SK-N-SH (cell line): Measurements from ENCODE around the gene TREM2. TPM values are rescaled to one million over a fixed set of nuclear protein-coding genes. Genes with fewer than 3 reads are reported as not detected.

Experiments used
- CTCF ChIA-PET: fragments of 300-600, 350-600 bp; formaldehyde crosslinking; extraction: SDS; loops from one replicate; lab custom pipeline; 2021; lab: Yijun Ruan, JAX
- POLR2A ChIA-PET: fragments of 350-600 bp; sonication (Branson Sonifier 250); formaldehyde crosslinking; extraction: SDS; loops from one replicate; lab custom pipeline; 2020; ENCODE audit warnings: antibody characterized with exemption, inconsistent platforms; lab: Yijun Ruan, JAX
- DNase-seq: peaks from one replicate; pipeline ENCODE4 v3.0.0; 2012
- H2AFZ ChIP-seq: fragments of 200-600 bp; sonication (generic); 2 replicates; pipeline ENCODE4 v1.8.1; 2016; ENCODE audit warnings: antibody characterized with exemption, mild to moderate bottlenecking, low read depth
- H3F3A ChIP-seq: fragments of 200-600 bp; sonication (generic); replicated peaks from 2 replicates; pipeline ENCODE3; 2016; ENCODE audit warnings: antibody characterized with exemption, mild to moderate bottlenecking; ENCODE audit not compliant: insufficient read depth
- H3K27ac ChIP-seq, 2 experiments: fragments of 200-500 bp in 1 of 2; fragments of 200-600 bp in 1 of 2; sonication (Bioruptor generic) in 1 of 2; sonication (generic), shearing (Covaris generic) in 1 of 2; 2 replicates each; pipeline versions ENCODE4 v1.5.1 to v1.6.1; 2014 to 2016; ENCODE audit warnings: low read depth in 2 of 2, inconsistent platforms in 1 of 2, low read length in 1 of 2, mild to moderate bottlenecking in 1 of 2, mixed read lengths in 1 of 2
- H3K27me3 ChIP-seq: fragments of 200-600 bp; sonication (generic), shearing (Covaris generic); 2 replicates; pipeline ENCODE4 v1.6.1; 2016; ENCODE audit warnings: mixed run types; ENCODE audit not compliant: insufficient read depth
- H3K36me3 ChIP-seq, 2 experiments: fragments of 200-500 bp in 1 of 2; fragments of 200-600 bp in 1 of 2; sonication (Bioruptor generic) in 1 of 2; sonication (generic) in 1 of 2; replicated peaks in 1 of 2; 2 replicates each; pipeline versions ENCODE3 to v1.5.1; 2014 to 2016; ENCODE audit warnings: low read length in 1 of 2, mild to moderate bottlenecking in 1 of 2; ENCODE audit not compliant: insufficient read depth in 2 of 2, control insufficient read depth in 1 of 2
- H3K4me1 ChIP-seq, 2 experiments: fragments of 200-500 bp in 1 of 2; fragments of 200-600 bp in 1 of 2; sonication (Bioruptor generic) in 1 of 2; sonication (generic), shearing (Covaris generic) in 1 of 2; 2 replicates each; pipeline versions ENCODE4 v1.5.1 to v1.6.1; 2014 to 2016; ENCODE audit warnings: low read depth in 1 of 2, low read length in 1 of 2, mixed run types in 1 of 2; ENCODE audit not compliant: insufficient read depth in 2 of 2, control insufficient read depth in 1 of 2
- H3K4me2 ChIP-seq: fragments of 200-600 bp; sonication (generic), shearing (Covaris generic); 2 replicates; pipeline ENCODE4 v1.6.1; 2017; ENCODE audit warnings: mixed run types
- H3K4me3 ChIP-seq, 2 experiments: fragments of 200-500 bp in 1 of 2; fragments of 200-600 bp in 1 of 2; sonication (Bioruptor generic) in 1 of 2; sonication (generic), shearing (Covaris generic) in 1 of 2; 2 replicates each; pipeline versions ENCODE4 v1.5.1 to v1.8.1; 2014 to 2016; ENCODE audit warnings: low read depth in 2 of 2, inconsistent platforms in 1 of 2, low read length in 1 of 2, mild to moderate bottlenecking in 1 of 2, mixed read lengths in 1 of 2, moderate library complexity in 1 of 2
- H3K79me2 ChIP-seq: fragments of 200-600 bp; sonication (generic); 2 replicates; pipeline ENCODE4 v1.8.1; 2017; ENCODE audit warnings: mild to moderate bottlenecking; ENCODE audit not compliant: insufficient read depth
- H3K9ac ChIP-seq: fragments of 200-600 bp; sonication (generic); 2 replicates; pipeline ENCODE4 v1.6.1; 2017; ENCODE audit warnings: mixed run types
- H3K9me2 ChIP-seq: fragments of 200-600 bp; sonication (generic); 2 replicates; pipeline ENCODE4 v1.6.1; 2017; ENCODE audit warnings: mixed run types
- H3K9me3 ChIP-seq: fragments of 200-600 bp; sonication (generic); 2 replicates; pipeline ENCODE4 v1.6.1; 2017; ENCODE audit warnings: mixed run types, mild to moderate bottlenecking, moderate library complexity
- H4K20me1 ChIP-seq: fragments of 200-600 bp; sonication (generic); 2 replicates; pipeline ENCODE4 v1.6.1; 2017; ENCODE audit warnings: mild to moderate bottlenecking, mixed run types; ENCODE audit not compliant: insufficient read depth
- CHD2 ChIP-seq: fragments of 150-350 bp; IDR thresholded peaks from 2 replicates; pipeline ENCODE4 v1.6.1; 2018; ENCODE audit warnings: low read length; ENCODE audit not compliant: partially characterized antibody
- EZH2phosphoT487 ChIP-seq: fragments of 200-600 bp; sonication (generic); IDR thresholded peaks from 2 replicates; pipeline ENCODE4 v1.6.1; 2017; ENCODE audit warnings: low read depth, mixed run types, mild to moderate bottlenecking, antibody characterized with exemption, moderate library complexity, borderline replicate concordance
- FOSL2 ChIP-seq: IDR thresholded peaks from 2 replicates; pipeline ENCODE4 v1.4.0; 2012; ENCODE audit warnings: low read depth, mild to moderate bottlenecking, moderate library complexity, borderline replicate concordance
- FOXJ3 ChIP-seq: sonication (generic); formaldehyde crosslinking; IDR thresholded peaks from 2 replicates; pipeline ENCODE4 v1.5.1; 2020; ENCODE audit warnings: mild to moderate bottlenecking, missing genetic modification reagents
- FOXM1 ChIP-seq: IDR thresholded peaks from 2 replicates; pipeline ENCODE4 v1.4.0; 2012; ENCODE audit warnings: low read depth, mild to moderate bottlenecking
- GABPA ChIP-seq: IDR thresholded peaks from 2 replicates; pipeline ENCODE4 v1.4.0; 2012; ENCODE audit warnings: low read depth, mild to moderate bottlenecking
- JUND ChIP-seq: IDR thresholded peaks from 2 replicates; pipeline ENCODE4 v1.4.0; 2012
- MEF2A ChIP-seq: IDR thresholded peaks from 2 replicates; pipeline ENCODE4 v1.4.0; 2012; ENCODE audit warnings: low read depth, borderline replicate concordance
- NFIC ChIP-seq: IDR thresholded peaks from 2 replicates; pipeline ENCODE4 v1.4.0; 2012; ENCODE audit warnings: borderline replicate concordance
- POLR2AphosphoS5 ChIP-seq: IDR thresholded peaks from 2 replicates; pipeline ENCODE4 v1.6.1; 2012; ENCODE audit warnings: low read depth, low read length
- RCOR1 ChIP-seq: fragments of 150-350 bp; IDR thresholded peaks from 2 replicates; pipeline ENCODE4 v1.6.1; 2017; ENCODE audit warnings: antibody characterized with exemption, low read length
- RXRA ChIP-seq: IDR thresholded peaks from 2 replicates; pipeline ENCODE4 v1.4.0; 2012; ENCODE audit warnings: low read depth, mild to moderate bottlenecking, borderline replicate concordance
- SMC3 ChIP-seq: IDR thresholded peaks from 2 replicates; pipeline ENCODE4 v1.6.1; 2012; ENCODE audit warnings: low read depth, low read length, improper control_type of control experiment
- TCF12 ChIP-seq: IDR thresholded peaks from 2 replicates; pipeline ENCODE4 v1.4.0; 2012
- TEAD4 ChIP-seq: IDR thresholded peaks from 2 replicates; pipeline ENCODE4 v1.4.0; 2012; ENCODE audit warnings: mild to moderate bottlenecking, borderline replicate concordance; ENCODE audit not compliant: insufficient read depth
- YY1 ChIP-seq: IDR thresholded peaks from 2 replicates; pipeline ENCODE4 v1.4.0; 2012; ENCODE audit warnings: low read depth, mild to moderate bottlenecking
- WGBS: methylation state at CpG from one replicate; pipeline ENCODE4 v1.1.6; 2017; ENCODE audit warnings: low lambda C conversion rate; 5-methylcytosine and 5-hydroxymethylcytosine counted together
- polyA plus RNA-seq, 3 experiments: library from polyadenylated mRNA; depleted of rRNA; stranded (reverse); fragments of >200 nt; gene quantifications; 2 replicates each; pipeline ENCODE4 v1.2.3, GENCODE V29; 2012
- TF ChIP-seq, protein P1 (sequence below): IDR thresholded peaks from 2 replicates; pipeline ENCODE4 v1.4.0; 2012; ENCODE audit warnings: low read depth, borderline replicate concordance
- TF ChIP-seq, protein P2 (sequence below): fragments of 150-350 bp; IDR thresholded peaks from 2 replicates; pipeline ENCODE4 v1.6.1; 2017; ENCODE audit warnings: antibody characterized with exemption, low read length, low read depth, borderline replicate concordance
- TF ChIP-seq, protein P3 (sequence below): IDR thresholded peaks from 2 replicates; pipeline ENCODE4 v1.4.0; 2012; ENCODE audit warnings: low read depth, borderline replicate concordance
- TF ChIP-seq, protein P4 (sequence below): fragments of 150-350 bp; IDR thresholded peaks from 2 replicates; pipeline ENCODE4 v1.6.1; 2016; ENCODE audit warnings: mild to moderate bottlenecking, low read depth, low read length
- TF ChIP-seq, protein P5 (sequence below): fragments of 200-600 bp; sonication (generic); IDR thresholded peaks from 2 replicates; pipeline ENCODE4 v1.6.1; 2017; ENCODE audit warnings: antibody characterized with exemption, mild to moderate bottlenecking, moderate library complexity

The TREM2 gene
- polyA plus RNA-seq, 1 of the 3 experiments (the other 2 are of a cell fraction) = not detected

DNA sequence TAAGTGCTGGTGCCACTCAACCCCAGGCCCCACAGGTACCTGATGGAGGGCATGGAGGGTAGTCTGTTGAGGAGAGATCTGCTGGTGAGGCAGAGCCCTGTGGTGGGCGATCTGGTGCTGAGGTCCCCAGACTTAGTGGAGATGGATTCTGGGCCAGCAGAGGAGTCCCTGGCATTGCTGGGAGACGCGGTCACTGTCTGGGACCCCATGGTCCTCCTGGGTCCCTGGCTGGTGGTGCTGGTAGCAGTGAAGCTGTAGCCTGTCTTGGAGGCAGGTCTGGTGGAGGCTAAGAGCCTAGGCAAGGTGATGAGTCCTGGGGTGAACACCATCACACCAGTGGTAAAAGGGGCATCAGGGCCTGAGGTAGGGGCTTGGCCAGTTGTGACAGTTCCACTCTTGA is 31.5 kb upstream of the TREM2 start:
- Histone ChIP-seq H3K4me1 (no peaks in the 10 kb centered on the region), H3K9me2 (no peaks in the 10 kb centered on the region), H3K4me3 (no peak overlapping the region), H3K27ac (no peak overlapping the region), H3K9ac (no peak overlapping the region), H3K36me3 (no peaks in the 10 kb centered on the region), H2AFZ (no peak overlapping the region), H3K79me2 (no peaks in the 10 kb centered on the region), H3F3A (no peaks in the 10 kb centered on the region), H3K9me3 (no peaks in the 10 kb centered on the region), H4K20me1 (no peaks in the 10 kb centered on the region), H3K4me2 (no peak overlapping the region), H3K27me3 (peaks cover 36% of the 10 kb centered on the region; the same call in 1 of the 2 replicates)
- no peak for DNase-seq
- no peak for TF ChIP-seq FOXJ3 (CRISPR knock-in tag)
- no peak for TF ChIP-seq TEAD4
- TF ChIP-seq, protein P1, sequence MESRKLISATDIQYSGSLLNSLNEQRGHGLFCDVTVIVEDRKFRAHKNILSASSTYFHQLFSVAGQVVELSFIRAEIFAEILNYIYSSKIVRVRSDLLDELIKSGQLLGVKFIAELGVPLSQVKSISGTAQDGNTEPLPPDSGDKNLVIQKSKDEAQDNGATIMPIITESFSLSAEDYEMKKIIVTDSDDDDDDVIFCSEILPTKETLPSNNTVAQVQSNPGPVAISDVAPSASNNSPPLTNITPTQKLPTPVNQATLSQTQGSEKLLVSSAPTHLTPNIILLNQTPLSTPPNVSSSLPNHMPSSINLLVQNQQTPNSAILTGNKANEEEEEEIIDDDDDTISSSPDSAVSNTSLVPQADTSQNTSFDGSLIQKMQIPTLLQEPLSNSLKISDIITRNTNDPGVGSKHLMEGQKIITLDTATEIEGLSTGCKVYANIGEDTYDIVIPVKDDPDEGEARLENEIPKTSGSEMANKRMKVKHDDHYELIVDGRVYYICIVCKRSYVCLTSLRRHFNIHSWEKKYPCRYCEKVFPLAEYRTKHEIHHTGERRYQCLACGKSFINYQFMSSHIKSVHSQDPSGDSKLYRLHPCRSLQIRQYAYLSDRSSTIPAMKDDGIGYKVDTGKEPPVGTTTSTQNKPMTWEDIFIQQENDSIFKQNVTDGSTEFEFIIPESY = no peak
- TF ChIP-seq, protein P2, sequence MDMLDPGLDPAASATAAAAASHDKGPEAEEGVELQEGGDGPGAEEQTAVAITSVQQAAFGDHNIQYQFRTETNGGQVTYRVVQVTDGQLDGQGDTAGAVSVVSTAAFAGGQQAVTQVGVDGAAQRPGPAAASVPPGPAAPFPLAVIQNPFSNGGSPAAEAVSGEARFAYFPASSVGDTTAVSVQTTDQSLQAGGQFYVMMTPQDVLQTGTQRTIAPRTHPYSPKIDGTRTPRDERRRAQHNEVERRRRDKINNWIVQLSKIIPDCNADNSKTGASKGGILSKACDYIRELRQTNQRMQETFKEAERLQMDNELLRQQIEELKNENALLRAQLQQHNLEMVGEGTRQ = no peak
- TF ChIP-seq SMC3 = no peak
- no peak for TF ChIP-seq POLR2AphosphoS5
- TF ChIP-seq, protein P3, sequence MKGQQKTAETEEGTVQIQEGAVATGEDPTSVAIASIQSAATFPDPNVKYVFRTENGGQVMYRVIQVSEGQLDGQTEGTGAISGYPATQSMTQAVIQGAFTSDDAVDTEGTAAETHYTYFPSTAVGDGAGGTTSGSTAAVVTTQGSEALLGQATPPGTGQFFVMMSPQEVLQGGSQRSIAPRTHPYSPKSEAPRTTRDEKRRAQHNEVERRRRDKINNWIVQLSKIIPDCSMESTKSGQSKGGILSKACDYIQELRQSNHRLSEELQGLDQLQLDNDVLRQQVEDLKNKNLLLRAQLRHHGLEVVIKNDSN = no peak
- TF ChIP-seq JUND = no peak
- TF ChIP-seq YY1 = no peak
- no peak for TF ChIP-seq CHD2
- ChIA-PET CTCF (no interaction called here), POLR2A (no interaction called here)
- 0% methylated on average over 1 of the region's 3 CpGs for WGBS

DNA sequence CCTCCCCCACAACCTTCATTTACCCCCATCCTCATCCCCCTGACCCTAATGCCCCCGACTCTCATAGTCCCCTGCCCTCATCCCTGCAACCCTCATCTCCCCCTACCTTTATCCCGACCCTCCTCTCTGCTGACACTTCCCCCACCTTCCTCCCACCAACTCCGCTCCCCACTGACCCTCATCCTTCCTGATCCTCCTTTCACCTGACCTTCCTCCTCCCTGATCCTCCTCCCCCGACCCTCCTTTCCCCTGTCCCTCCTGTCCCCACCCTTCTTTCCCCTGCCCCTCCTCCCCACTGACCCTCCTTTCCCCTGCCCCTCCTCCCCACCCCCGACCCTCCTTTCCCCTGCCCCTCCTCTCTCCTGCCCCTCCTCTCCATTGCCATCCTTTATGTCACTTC is 31.0 kb upstream of the TREM2 start:
- H3K9ac ChIP-seq = no peak overlapping the region
- no peaks in the 10 kb centered on the region for H3F3A ChIP-seq
- no peaks in the 10 kb centered on the region for H3K36me3 ChIP-seq
- H3K4me2 ChIP-seq = no peak overlapping the region
- no peaks in the 10 kb centered on the region for H3K79me2 ChIP-seq
- H3K27me3 ChIP-seq = peaks cover 36% of the 10 kb centered on the region; the same call in 1 of the 2 replicates
- no peak overlapping the region for H3K27ac ChIP-seq
- no peaks in the 10 kb centered on the region for H3K9me2 ChIP-seq
- H3K4me3 ChIP-seq = no peak overlapping the region
- no peak for DNase-seq
- CTCF ChIA-PET = no interaction called here
- H3K9me3 ChIP-seq = no peaks in the 10 kb centered on the region
- 12% methylated on average over 5 of the region's 5 CpGs for WGBS
- POLR2A ChIA-PET = no interaction called here
- H4K20me1 ChIP-seq = no peaks in the 10 kb centered on the region
- no peak overlapping the region for H2AFZ ChIP-seq
- no peaks in the 10 kb centered on the region for H3K4me1 ChIP-seq
- TF ChIP-seq FOXJ3 (CRISPR knock-in tag) (no peak), TEAD4 (no peak), GABPA (no peak), CHD2 (no peak), EZH2phosphoT487 (no peak), RXRA (no peak), RCOR1 (no peak), NFIC (no peak), MEF2A (no peak), TCF12 (no peak), FOXM1 (no peak), FOSL2 (no peak)
- TF ChIP-seq, protein P4, sequence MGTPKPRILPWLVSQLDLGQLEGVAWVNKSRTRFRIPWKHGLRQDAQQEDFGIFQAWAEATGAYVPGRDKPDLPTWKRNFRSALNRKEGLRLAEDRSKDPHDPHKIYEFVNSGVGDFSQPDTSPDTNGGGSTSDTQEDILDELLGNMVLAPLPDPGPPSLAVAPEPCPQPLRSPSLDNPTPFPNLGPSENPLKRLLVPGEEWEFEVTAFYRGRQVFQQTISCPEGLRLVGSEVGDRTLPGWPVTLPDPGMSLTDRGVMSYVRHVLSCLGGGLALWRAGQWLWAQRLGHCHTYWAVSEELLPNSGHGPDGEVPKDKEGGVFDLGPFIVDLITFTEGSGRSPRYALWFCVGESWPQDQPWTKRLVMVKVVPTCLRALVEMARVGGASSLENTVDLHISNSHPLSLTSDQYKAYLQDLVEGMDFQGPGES = no peak
- TF ChIP-seq, protein P5, sequence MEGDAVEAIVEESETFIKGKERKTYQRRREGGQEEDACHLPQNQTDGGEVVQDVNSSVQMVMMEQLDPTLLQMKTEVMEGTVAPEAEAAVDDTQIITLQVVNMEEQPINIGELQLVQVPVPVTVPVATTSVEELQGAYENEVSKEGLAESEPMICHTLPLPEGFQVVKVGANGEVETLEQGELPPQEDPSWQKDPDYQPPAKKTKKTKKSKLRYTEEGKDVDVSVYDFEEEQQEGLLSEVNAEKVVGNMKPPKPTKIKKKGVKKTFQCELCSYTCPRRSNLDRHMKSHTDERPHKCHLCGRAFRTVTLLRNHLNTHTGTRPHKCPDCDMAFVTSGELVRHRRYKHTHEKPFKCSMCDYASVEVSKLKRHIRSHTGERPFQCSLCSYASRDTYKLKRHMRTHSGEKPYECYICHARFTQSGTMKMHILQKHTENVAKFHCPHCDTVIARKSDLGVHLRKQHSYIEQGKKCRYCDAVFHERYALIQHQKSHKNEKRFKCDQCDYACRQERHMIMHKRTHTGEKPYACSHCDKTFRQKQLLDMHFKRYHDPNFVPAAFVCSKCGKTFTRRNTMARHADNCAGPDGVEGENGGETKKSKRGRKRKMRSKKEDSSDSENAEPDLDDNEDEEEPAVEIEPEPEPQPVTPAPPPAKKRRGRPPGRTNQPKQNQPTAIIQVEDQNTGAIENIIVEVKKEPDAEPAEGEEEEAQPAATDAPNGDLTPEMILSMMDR = no peak
- TF ChIP-seq, protein P2 = no peak
